ENCODE results near the gene DYSF.

DYSF gene

GRCh38 chr2:71665168-71666093, 212.1 kb downstream of the DYSF start:
- DNase-seq, result no peak

DNA sequence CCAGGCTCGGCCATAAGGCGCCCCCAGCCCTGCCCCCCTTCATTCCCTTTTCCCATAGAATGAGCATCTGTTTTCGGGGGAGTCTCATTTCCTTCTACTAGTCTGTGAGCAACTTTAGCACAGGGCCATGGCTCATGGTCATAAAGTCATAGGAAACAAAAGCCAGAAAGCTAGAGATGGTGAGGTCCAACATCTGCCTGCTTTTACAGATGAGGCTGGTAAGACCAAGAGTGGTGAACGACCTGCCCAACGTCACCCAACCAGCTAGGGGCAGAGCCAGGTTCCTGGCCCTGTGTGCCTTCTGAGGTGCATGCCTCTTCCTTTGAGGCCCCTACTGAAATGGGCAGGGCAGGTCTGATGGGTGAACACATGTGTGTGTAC, 212.7 kb downstream of the DYSF start:
- no peak for DNase-seq

DNA sequence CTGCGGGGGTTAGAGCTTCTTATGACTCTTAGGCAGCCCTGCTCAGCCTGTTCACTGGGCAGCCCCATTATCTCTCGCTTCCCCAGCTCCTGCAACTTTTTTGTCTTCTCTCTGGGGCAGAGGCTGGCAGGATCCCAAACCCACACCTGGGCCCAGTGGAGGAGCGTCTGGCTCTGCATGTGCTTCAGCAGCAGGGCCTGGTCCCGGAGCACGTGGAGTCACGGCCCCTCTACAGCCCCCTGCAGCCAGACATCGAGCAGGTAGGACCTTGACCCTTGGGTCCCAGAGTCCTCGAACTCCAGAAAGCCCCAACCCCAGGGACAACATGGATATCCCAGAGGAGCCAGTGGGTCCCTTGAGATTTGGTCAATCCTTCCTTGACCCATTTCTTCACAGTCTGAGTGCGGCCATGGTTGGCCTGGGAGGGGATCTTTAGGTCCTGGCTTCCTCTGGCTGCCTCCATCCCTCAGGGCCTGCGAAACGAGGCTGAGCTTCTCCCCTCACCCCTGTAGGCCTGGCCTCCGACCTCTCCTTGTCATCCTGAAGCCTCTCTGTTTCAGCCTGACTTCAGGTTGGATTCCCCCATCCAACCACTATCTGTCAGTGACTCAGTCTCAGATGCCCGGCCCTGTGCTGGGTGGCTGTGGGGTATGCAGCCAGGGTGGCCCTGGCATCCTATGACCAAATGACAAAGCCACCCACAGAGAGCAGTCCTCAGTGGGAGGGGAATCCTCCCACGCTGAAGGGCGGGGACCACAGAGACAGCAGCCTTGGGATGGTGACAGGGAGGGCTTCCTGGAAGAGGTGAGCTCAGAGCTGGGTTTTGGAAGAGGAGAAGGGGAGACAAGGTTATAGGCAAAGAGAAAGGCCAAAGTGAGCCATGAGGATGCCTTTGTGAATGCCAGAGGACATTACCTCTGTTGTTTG, 214.2 kb downstream of the DYSF start:
- no peak for DNase-seq

DNA sequence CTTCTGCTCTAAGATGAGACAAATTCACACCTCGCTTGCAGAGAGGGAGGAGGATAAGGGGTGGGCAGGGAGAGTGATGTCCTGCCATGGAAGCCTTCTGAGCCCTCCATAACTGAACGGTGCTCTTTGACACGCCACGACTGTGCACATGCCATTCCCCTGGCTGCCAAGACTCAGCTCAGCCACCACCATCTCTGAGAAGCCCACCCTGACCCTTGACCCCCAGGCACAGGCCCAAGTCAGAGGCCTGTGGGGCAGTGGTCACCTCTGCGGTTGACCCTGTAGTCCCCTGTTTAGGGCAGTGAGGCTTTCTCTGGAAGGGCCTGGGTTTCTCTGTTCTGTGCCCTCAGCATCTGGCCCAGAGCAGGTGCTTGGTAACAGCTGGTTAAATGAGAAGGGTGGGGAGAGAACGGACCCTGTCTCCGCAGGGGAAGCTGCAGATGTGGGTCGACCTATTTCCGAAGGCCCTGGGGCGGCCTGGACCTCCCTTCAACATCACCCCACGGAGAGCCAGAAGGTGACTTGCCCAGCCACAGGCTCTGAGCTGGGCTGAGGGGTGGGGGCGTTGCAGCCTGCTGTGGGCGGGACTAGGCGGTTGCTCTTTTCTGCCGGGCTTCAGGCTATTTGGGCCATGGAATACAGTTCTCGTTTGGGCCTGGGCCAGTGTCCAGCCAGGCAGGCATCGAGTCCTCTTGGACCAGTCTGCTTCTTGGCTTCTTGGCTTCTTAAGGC, 215.1 kb downstream of the DYSF start:
- DNase-seq, result no peak

DNA sequence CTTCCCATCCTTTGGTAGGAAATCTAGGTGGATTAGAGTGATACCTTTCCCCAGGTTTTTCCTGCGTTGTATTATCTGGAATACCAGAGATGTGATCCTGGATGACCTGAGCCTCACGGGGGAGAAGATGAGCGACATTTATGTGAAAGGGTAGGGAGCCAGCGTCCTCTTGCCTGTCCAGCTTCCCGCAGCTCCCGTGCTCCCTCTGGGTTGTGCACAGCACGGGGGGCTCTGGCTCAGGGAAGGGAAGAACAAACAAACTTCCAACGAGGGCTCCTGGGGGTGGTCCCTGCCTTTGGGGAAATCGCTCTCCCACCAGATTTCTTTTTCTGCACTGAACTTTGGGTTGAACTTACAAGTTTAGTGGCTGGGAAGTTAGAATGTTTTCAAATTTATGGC, 215.7 kb downstream of the DYSF start:
- DNase-seq, result no peak

- no peak for DNase-seq
Measured at GRCh38 chr2:71669628-71670429, 216.5 kb downstream of the DYSF start.

GRCh38 chr2:71670430-71670795, 217.1 kb downstream of the DYSF start:
- DNase-seq, result no peak

GRCh38 chr2:71671203-71671854, 218.0 kb downstream of the DYSF start:
- no peak for DNase-seq

GRCh38 chr2:71671895-71672825, 218.8 kb downstream of the DYSF start:
- no peak for DNase-seq

GRCh38 chr2:71672826-71673795, 219.8 kb downstream of the DYSF start:
- DNase-seq, result no peak

DNA sequence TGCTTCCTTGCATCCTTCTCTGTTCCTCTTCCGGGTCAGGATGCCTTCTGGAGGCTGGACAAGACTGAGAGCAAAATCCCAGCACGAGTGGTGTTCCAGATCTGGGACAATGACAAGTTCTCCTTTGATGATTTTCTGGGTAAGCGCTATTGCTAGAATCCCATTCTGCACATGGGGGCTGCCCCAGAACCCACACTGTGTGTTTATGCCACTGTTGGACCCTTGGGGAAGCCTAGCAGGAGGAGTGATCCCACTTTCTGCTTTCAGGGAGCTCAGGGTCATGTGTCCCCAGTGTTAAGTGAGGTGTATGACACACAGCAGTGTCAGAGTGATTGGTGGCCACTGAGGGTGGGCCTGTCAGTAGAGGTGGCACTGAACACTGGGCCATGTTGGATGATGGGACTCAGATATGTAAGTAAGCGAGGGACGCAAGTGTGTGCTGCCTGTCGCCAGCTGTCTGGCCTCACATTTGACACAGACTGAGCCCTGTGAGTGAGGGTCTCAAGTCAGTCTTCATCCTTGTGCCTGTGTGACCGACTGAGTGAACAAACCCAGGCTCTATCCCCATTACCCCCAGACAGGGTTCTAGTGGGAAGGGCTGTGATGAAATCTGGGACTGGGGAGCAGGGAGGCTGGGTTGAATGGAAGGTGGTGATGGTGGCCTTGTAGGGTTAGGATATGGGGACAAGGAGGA, 220.9 kb downstream of the DYSF start:
- no peak for DNase-seq

DNA sequence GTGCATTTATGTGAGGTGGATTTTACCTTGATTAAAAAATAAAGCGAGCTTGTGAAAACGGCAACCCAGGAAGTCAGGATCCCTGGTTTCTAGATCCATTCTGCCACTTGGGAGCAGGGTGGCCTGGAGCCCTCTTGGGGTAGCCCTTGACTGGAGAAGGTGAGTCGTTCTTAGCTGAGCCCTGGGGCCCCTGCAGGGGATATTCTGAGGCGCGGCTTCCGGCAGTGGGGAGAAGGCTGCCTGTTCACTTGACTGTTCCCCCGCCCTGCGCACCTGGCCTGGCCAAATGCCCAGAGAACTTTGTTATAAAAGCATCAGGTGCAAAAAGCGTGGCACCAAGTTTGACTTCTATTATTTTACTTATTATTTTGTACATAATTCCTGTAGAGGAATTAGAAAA, 221.9 kb downstream of the DYSF start:
- no peak for DNase-seq

- no peak for DNase-seq
Measured at GRCh38 chr2:71678874-71679273, 225.5 kb downstream of the DYSF start.

DNA sequence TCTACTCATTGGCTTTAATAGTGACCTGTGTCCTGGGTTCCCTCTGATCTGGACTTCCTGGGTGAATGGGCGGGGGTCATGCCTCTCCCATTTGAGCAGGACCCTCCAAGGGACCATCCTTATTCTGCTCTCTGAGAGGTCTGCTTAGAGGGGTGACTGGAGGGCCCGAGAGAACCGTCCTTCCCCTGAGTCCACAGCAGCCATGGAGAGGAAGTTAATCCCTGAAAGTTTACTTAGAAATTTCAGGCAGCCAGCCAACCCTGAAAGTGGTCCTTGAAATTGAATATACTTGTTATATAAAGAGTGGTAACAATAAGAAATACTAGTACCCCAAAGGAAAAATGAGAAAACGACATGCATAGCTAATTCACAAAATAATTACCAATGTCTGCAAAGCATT, 226.1 kb downstream of the DYSF start:
- no peak for DNase-seq

- DNase-seq, result no peak
Measured at GRCh38 chr2:71680925-71681324, 227.6 kb downstream of the DYSF start.

- no peak for DNase-seq
Measured at GRCh38 chr2:71681626-71682025, 228.3 kb downstream of the DYSF start.

GRCh38 chr2:71682341-71682740, 229.0 kb downstream of the DYSF start:
- no peak for DNase-seq

- DNase-seq, result no peak
Measured at GRCh38 chr2:71683070-71683469, 229.7 kb downstream of the DYSF start.

DNA sequence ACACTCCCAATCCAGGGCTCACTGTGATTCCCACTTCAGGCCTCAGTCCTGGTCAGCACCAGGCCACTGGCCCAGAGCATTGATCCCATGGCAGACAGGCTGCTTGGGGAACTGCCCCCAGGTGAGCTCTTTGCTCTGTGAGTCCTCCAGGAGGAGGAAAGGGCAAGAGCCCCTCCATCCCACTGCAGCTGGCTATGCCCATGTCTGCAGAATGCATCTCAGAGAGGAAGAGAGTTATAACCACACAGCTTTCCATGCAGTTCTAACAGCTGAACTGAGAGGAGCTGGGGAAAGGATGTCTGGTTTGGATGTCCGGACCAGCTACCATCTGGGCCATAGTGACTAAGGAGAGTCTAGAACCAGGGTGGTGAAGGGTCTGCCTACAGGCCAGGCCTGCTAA, 230.3 kb downstream of the DYSF start:
- no peak for DNase-seq

All from activated T-cell treated with anti-CD3 and anti-CD28 coated beads for 4 hours (primary cell).